Right lobe of liver (tissue), 6 donors: Measurements from ENCODE around the gene ABCC3. TPM values are rescaled to one million over a fixed set of nuclear protein-coding genes. Genes with fewer than 3 reads are reported as not detected.
A peak's percentile ranks its signal among the peaks of the same experiment; 100 is the strongest.

Experiments used
- ATAC-seq, 4 donors: fragments of 200-7000 bp; cut with Tn5 transposase; one replicate each; pipeline ENCODE4 v1.9.1; 2020; ENCODE audit warnings: mild to moderate bottlenecking in 4 of 4, moderate library complexity in 4 of 4
- DNase-seq, 3 donors: peaks; one replicate each; pipeline ENCODE4 v3.0.0-alpha.2; 2020
- H3K27ac ChIP-seq, 3 donors: fragments of 200-600 bp; one replicate each; pipeline ENCODE4 v1.8.0; 2022
- H3K27me3 ChIP-seq, 2 donors: fragments of 200-600 bp; one replicate each; pipeline ENCODE4 v1.8.0; 2022
- H3K36me3 ChIP-seq, 4 donors: fragments of 200-600 bp; sonication (generic) in 1 of 4; one replicate each; pipeline versions ENCODE4 v1.5.1 to v1.8.0; 2017 to 2022; ENCODE audit warnings: control low read depth in 1 of 4
- H3K4me1 ChIP-seq, 4 donors: fragments of 200-600 bp; sonication (generic) in 1 of 4; one replicate each; pipeline versions ENCODE4 v1.5.1 to v1.8.0; 2017 to 2022; ENCODE audit warnings: control low read depth in 1 of 4
- H3K4me3 ChIP-seq, 3 donors: fragments of 200-600 bp; one replicate each; pipeline ENCODE4 v1.8.0; 2022
- H3K9me3 ChIP-seq, 4 donors: fragments of 200-600 bp; sonication (generic) in 1 of 4; one replicate each; pipeline versions ENCODE4 v1.5.1 to v1.8.0; 2017 to 2022; ENCODE audit warnings: control low read depth in 1 of 4
- POLR2A ChIP-seq: fragments of 450-650 bp; IDR thresholded peaks from one replicate; pipeline ENCODE4 v1.6.1; 2017; ENCODE audit warnings: antibody characterized with exemption, mild to moderate bottlenecking
- WGBS: methylation state at CpG from one replicate; pipeline ENCODE4 v1.1.6; 2018; ENCODE audit warnings: low coverage, low lambda C conversion rate; ENCODE audit not compliant: insufficient coverage; ENCODE audit errors: missing lambda C conversion rate; 5-methylcytosine and 5-hydroxymethylcytosine counted together
- intact Hi-C, 2 donors: fragments of 100-400 bp; cut with DNase I; formaldehyde crosslinking; loops; one replicate each; pipeline versions ENCODE4 v1.11.2 to v1.14.1; 2022
- total RNA-seq, 6 experiments: library from RNA; depleted of rRNA in 2 of 6; stranded (reverse); fragments of >200 nt in 2 of 6; fragmentation: NEBNext Ultra II Directional in 3 of 6; extraction: Animal tissue kit (Norgen Biotek cat#: 25700) in 3 of 6; gene quantifications; one replicate each; pipeline versions ENCODE4 v1.1.0 to v1.2.4, GENCODE V29; 2016 to 2023
- TF ChIP-seq, protein P1 (sequence below), 4 donors: fragments of 200-600 bp in 3 of 4; fragments of 450-650 bp in 1 of 4; IDR thresholded peaks; one replicate each; pipeline versions ENCODE4 v1.5.1 to v1.8.0; 2016 to 2022; ENCODE audit warnings: antibody characterized with exemption in 4 of 4, mild to moderate bottlenecking in 2 of 4
- donor health status: DM: no; HTN: yes; CAD: no.
- donor health status: DM: no; HTN: no; CAD: no.
- donor health status: DM: no; HTN: no; CAD: no.
- donor health status: DM: no; HTN: yes; CAD: no.
- donor health status: DM: no; HTN: yes; CAD: no.

ABCC3 gene
- total RNA-seq, 6 experiments from 2014 or later = 146 to 286 (median 178) TPM

- peaks cover 0 to 39% (median 14%) of the 10 kb centered on the region in 4 donors for H3K36me3 ChIP-seq
- H3K4me3 ChIP-seq = no peak overlapping the region
Measured at GRCh38 chr17:50675190-50675589, 40.5 kb downstream of the ABCC3 start.

GRCh38 chr17:50675627-50676026 lies 40.9 kb downstream of the ABCC3 start:
- ATAC-seq = peak; percentile 72 to 88 (median 85)
- intact Hi-C loops = no loop called here
- no peaks in the 10 kb centered on the region for H3K27me3 ChIP-seq
- WGBS = 37% methylated on average over 2 of the region's 7 CpGs
- H3K9me3 ChIP-seq = no peaks in the 10 kb centered on the region
- peaks cover 0 to 35% (median 16%) of the 10 kb centered on the region in 4 donors for H3K4me1 ChIP-seq
- TF ChIP-seq, protein P1, sequence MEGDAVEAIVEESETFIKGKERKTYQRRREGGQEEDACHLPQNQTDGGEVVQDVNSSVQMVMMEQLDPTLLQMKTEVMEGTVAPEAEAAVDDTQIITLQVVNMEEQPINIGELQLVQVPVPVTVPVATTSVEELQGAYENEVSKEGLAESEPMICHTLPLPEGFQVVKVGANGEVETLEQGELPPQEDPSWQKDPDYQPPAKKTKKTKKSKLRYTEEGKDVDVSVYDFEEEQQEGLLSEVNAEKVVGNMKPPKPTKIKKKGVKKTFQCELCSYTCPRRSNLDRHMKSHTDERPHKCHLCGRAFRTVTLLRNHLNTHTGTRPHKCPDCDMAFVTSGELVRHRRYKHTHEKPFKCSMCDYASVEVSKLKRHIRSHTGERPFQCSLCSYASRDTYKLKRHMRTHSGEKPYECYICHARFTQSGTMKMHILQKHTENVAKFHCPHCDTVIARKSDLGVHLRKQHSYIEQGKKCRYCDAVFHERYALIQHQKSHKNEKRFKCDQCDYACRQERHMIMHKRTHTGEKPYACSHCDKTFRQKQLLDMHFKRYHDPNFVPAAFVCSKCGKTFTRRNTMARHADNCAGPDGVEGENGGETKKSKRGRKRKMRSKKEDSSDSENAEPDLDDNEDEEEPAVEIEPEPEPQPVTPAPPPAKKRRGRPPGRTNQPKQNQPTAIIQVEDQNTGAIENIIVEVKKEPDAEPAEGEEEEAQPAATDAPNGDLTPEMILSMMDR (IDR thresholded peaks at IDR 0.05) = peak in 1 of 4 donors; percentile 16
- no peak for TF ChIP-seq POLR2A
- peak; percentile 83 to 92 (median 85) for DNase-seq
- H3K27ac ChIP-seq = peak overlapping the region in 2 of 3 donors; percentile 10 to 49
- peaks cover 0 to 39% (median 14%) of the 10 kb centered on the region in 4 donors for H3K36me3 ChIP-seq
- H3K4me3 ChIP-seq = no peak overlapping the region

More at GRCh38 chr17:50675190-50675589, 40.5 kb downstream of the ABCC3 start:
- DNase-seq (no peak), ATAC-seq (peak in 1 of 4 donors; percentile 6)
- TF ChIP-seq, protein P1 (IDR thresholded peaks at IDR 0.05) = no peak
- no peak for TF ChIP-seq POLR2A
- WGBS = 68% methylated on average over 2 of the region's 3 CpGs
- H3K27ac ChIP-seq = peak overlapping the region in 2 of 3 donors; percentile 10 to 49
- no peaks in the 10 kb centered on the region for H3K9me3 ChIP-seq
- no peaks in the 10 kb centered on the region for H3K27me3 ChIP-seq
- intact Hi-C loops = no loop called here
- peaks cover 0 to 39% (median 17%) of the 10 kb centered on the region in 4 donors for H3K4me1 ChIP-seq

DNA sequence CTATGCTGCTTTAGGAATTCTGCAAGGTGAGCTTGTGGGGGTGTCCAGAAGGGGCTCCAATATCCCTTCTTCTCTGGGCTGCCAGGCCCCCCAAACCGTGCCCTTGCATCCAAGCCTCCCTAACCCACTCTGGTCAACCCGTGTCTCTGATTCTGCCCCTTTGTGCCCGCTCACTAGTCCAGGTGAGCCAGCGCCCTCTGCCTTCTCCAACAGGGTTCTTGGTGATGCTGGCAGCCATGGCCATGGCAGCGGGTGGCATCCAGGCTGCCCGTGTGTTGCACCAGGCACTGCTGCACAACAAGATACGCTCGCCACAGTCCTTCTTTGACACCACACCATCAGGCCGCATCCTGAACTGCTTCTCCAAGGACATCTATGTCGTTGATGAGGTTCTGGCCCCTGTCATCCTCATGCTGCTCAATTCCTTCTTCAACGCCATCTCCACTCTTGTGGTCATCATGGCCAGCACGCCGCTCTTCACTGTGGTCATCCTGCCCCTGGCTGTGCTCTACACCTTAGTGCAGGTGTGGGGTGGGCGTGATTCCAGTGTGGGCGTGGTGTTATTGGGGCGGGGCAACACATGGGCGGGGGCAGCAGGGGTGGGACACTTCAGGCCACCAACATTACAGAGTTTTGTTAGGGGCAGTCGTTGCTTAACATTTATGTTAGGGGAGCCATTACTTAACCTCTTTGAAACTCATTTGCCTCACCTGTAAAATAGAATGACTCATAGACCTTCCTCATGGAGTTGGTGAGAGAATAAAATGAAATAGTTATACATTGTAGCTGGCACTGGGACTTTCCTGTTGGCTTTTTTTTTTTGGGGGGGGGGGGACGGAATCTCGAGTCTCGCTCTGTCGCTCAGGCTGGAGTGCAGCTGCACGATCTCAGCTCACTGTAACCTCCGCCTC lies 41.6 kb downstream of the ABCC3 start:
- ATAC-seq (no peak), DNase-seq (peak in 1 of 3 donors; percentile 53)
- H3K27me3 ChIP-seq = no peaks in the 10 kb centered on the region
- 76% methylated on average over 7 of the region's 24 CpGs for WGBS
- no peak overlapping the region for H3K4me3 ChIP-seq
- H3K27ac ChIP-seq = peak overlapping the region in 1 of 3 donors; percentile 39
- no peaks in the 10 kb centered on the region for H3K9me3 ChIP-seq
- peaks cover 0 to 39% (median 14%) of the 10 kb centered on the region in 4 donors for H3K36me3 ChIP-seq
- H3K4me1 ChIP-seq = peaks cover 0 to 28% (median 12%) of the 10 kb centered on the region in 4 donors
- no peak for TF ChIP-seq POLR2A
- TF ChIP-seq, protein P1 (IDR thresholded peaks at IDR 0.05) = no peak
- intact Hi-C loops = no loop called here

DNA sequence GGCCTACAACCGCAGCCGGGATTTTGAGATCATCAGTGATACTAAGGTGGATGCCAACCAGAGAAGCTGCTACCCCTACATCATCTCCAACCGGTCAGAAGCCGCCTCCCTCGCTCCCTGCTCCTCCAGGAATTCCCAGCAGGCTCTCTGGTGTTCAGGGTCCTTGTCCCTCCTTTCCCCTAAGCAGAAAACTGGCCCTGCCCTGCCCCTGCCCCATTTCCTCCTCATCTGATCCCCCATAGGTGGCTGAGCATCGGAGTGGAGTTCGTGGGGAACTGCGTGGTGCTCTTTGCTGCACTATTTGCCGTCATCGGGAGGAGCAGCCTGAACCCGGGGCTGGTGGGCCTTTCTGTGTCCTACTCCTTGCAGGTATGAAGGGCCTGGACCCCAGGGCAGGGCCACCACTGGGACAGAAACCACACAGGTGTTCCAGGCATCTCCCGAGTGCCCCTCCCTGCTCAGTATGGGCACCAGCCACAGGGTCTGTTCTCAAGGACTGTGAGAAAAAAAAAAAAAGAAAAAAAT lies 43.2 kb downstream of the ABCC3 start:
- DNase-seq (peak in 1 of 3 donors; percentile 39), ATAC-seq (no peak)
- intact Hi-C loops = no loop called here
- H3K4me3 ChIP-seq = no peak overlapping the region
- no peaks in the 10 kb centered on the region for H3K9me3 ChIP-seq
- peaks cover 0 to 32% (median 11%) of the 10 kb centered on the region in 4 donors for H3K4me1 ChIP-seq
- TF ChIP-seq, protein P1 (IDR thresholded peaks at IDR 0.05) = no peak
- no peak for TF ChIP-seq POLR2A
- H3K36me3 ChIP-seq = peaks cover 0 to 33% (median 14%) of the 10 kb centered on the region in 4 donors
- no peak overlapping the region for H3K27ac ChIP-seq
- no peaks in the 10 kb centered on the region for H3K27me3 ChIP-seq
- 90% methylated on average over 2 of the region's 12 CpGs for WGBS
